B cell (primary cell): ENCODE data around the gene NUDT19. TPM values are rescaled to one million over a fixed set of nuclear protein-coding genes. Genes with fewer than 3 reads are reported as not detected.
"Not testable (repeated sequence)": the region's sequence is repeated elsewhere in the genome, so short reads cannot be mapped to it uniquely, and the experiment has no call there.

Source experiments
- ATAC-seq: fragments of 200-7000 bp; cut with Tn5 transposase; one replicate; pipeline ENCODE4 v1.10.0; 2021; ENCODE audit warnings: low read depth, mild to moderate bottlenecking, moderate number of reproducible peaks, moderate library complexity
- CTCF ChIA-PET: fragments of 350-600 bp; sonication (Branson Sonifier 250); formaldehyde crosslinking; loops from one replicate; lab custom pipeline; 2021; ENCODE audit warnings: antibody characterized with exemption, inconsistent platforms; lab: Charles Lee
- POLR2A ChIA-PET: fragments of 350-600 bp; sonication (Branson Sonifier 250); formaldehyde crosslinking; loops from one replicate; lab custom pipeline; 2021; ENCODE audit warnings: antibody characterized with exemption; lab: Charles Lee
- DNase-seq: peaks from one replicate; pipeline ENCODE4 v3.0.0; 2013
- H2AFZ ChIP-seq: 2 replicates; pipeline ENCODE4 v1.6.1; 2012; ENCODE audit warnings: mild to moderate bottlenecking, low read depth, low read length; ENCODE audit not compliant: insufficient read depth, poor library complexity, severe bottlenecking
- H3K27ac ChIP-seq, 2 donors: 1 replicate in 1 of 2; 2 replicates in 1 of 2; pipeline ENCODE4 v1.5.1; 2012 to 2013; ENCODE audit warnings: low read length in 2 of 2, mild to moderate bottlenecking in 2 of 2, moderate library complexity in 1 of 2
- H3K27me3 ChIP-seq, 4 experiments: fragments of 200-600 bp in 1 of 4; sonication (generic) in 1 of 4; replicated peaks in 1 of 4; 1 replicate in 2 of 4; 2 replicates in 2 of 4; pipeline versions ENCODE4 v1.6.1 to v1.7.0; 2013 to 2016; ENCODE audit warnings: low read length in 3 of 4, mild to moderate bottlenecking in 2 of 4, mixed read lengths in 1 of 4, moderate library complexity in 1 of 4; ENCODE audit not compliant: insufficient read depth in 4 of 4, control insufficient read depth in 3 of 4; ENCODE audit errors: control extremely low read depth in 1 of 4
- H3K36me3 ChIP-seq, 2 experiments: replicated peaks in 1 of 2; 1 replicate in 1 of 2; 2 replicates in 1 of 2; pipeline versions ENCODE4 v1.6.1 to v1.7.1; 2013; ENCODE audit warnings: low read length in 1 of 2; ENCODE audit not compliant: insufficient read depth in 2 of 2, control insufficient read depth in 1 of 2; ENCODE audit errors: control extremely low read depth in 1 of 2, extremely low read depth in 1 of 2
- H3K4me1 ChIP-seq, 2 donors: fragments of 200-600 bp in 1 of 2; sonication (generic) in 1 of 2; 1 replicate in 1 of 2; 2 replicates in 1 of 2; pipeline versions ENCODE4 v1.5.1 to v1.6.1; 2013 to 2017; ENCODE audit warnings: low read length in 2 of 2; ENCODE audit not compliant: control insufficient read depth in 2 of 2, insufficient read depth in 2 of 2
- H3K4me2 ChIP-seq: replicated peaks from 2 replicates; pipeline ENCODE3; 2012; ENCODE audit warnings: mild to moderate bottlenecking, low read depth, low read length; ENCODE audit not compliant: poor library complexity, severe bottlenecking
- H3K4me3 ChIP-seq, 5 experiments: fragments of 200-600 bp in 1 of 5; sonication (generic) in 1 of 5; 1 replicate in 3 of 5; 2 replicates in 2 of 5; pipeline versions ENCODE4 v1.5.1 to v1.7.0; 2011 to 2016; ENCODE audit warnings: low read length in 4 of 5, mild to moderate bottlenecking in 4 of 5, low read depth in 2 of 5, control low read depth in 1 of 5, moderate library complexity in 1 of 5; ENCODE audit not compliant: insufficient read depth in 1 of 5; ENCODE audit errors: control extremely low read depth in 1 of 5, extremely low read depth in 1 of 5
- H3K79me2 ChIP-seq: fragments of 200-600 bp; sonication (generic); one replicate; pipeline ENCODE4 v1.6.0; 2016; ENCODE audit warnings: low read length; ENCODE audit not compliant: control insufficient read depth, insufficient read depth
- H3K9ac ChIP-seq: fragments of 200-600 bp; sonication (generic); 2 replicates; pipeline ENCODE4 v1.6.1; 2017; ENCODE audit warnings: mild to moderate bottlenecking, low read length, moderate library complexity
- H3K9me3 ChIP-seq, 3 donors: one replicate each; pipeline versions ENCODE4 v1.6.1 to v1.7.1; 2013; ENCODE audit warnings: low read length in 2 of 3; ENCODE audit not compliant: control insufficient read depth in 2 of 3, insufficient read depth in 1 of 3; ENCODE audit errors: control extremely low read depth in 1 of 3
- H4K20me1 ChIP-seq: 2 replicates; pipeline ENCODE4 v1.6.0; 2012; ENCODE audit warnings: mild to moderate bottlenecking, low read length; ENCODE audit not compliant: insufficient read depth, control insufficient read depth, poor library complexity, severe bottlenecking
- H3K27ac Mint-ChIP-seq: one replicate; pipeline ENCODE4 v1.8.0; 2021; ENCODE audit warnings: mixed read lengths
- H3K27me3 Mint-ChIP-seq: one replicate; pipeline ENCODE4 v1.8.0; 2021; ENCODE audit warnings: mixed read lengths
- H3K4me1 Mint-ChIP-seq: one replicate; pipeline ENCODE4 v1.8.0; 2021; ENCODE audit warnings: mixed read lengths
- H3K4me3 Mint-ChIP-seq: one replicate; pipeline ENCODE4 v1.8.0; 2021; ENCODE audit warnings: mixed read lengths
- H3K9me3 Mint-ChIP-seq: one replicate; pipeline ENCODE4 v1.8.0; 2022; ENCODE audit warnings: mixed read lengths; ENCODE audit not compliant: insufficient read depth
- EZH2 ChIP-seq: IDR thresholded peaks from 2 replicates; pipeline ENCODE4 v1.6.1; 2012; ENCODE audit warnings: borderline replicate concordance, low read depth, mild to moderate bottlenecking, moderate library complexity, low read length; ENCODE audit not compliant: insufficient read depth, poor library complexity, severe bottlenecking
- WGBS: methylation state at CpG from one replicate; pipeline ENCODE4 v1.1.5; 2013; ENCODE audit warnings: missing lambda C conversion rate; ENCODE audit not compliant: insufficient coverage; 5-methylcytosine and 5-hydroxymethylcytosine counted together
- intact Hi-C: fragments of 100-400 bp; cut with micrococcal nuclease; formaldehyde crosslinking; loops from one replicate; pipeline ENCODE4 v1.10.0; 2022
- polyA plus RNA-seq: library from polyadenylated mRNA; depleted of rRNA; stranded (reverse); fragments of >200 nt; gene quantifications from 2 replicates; pipeline ENCODE4 v1.2.3, GENCODE V29; 2012
- total RNA-seq, 2 donors: library from RNA; stranded (reverse); fragments of 120-200 nt in 1 of 2; gene quantifications; 1 replicate in 1 of 2; 2 replicates in 1 of 2; pipeline versions ENCODE4 v1.2.3 to v1.2.4, GENCODE V29; 2013 to 2022
- TF ChIP-seq, protein P1 (sequence below): fragments of 200-600 bp; IDR thresholded peaks from one replicate; pipeline ENCODE4 v1.8.0; 2022; ENCODE audit warnings: antibody characterized with exemption, mild to moderate bottlenecking

Gene NUDT19
- total and polyA plus RNA-seq, 2 donors (not counting 1 experiment from before 2014, with no cell fraction given) = 3.6 to 7.1 TPM

DNA sequence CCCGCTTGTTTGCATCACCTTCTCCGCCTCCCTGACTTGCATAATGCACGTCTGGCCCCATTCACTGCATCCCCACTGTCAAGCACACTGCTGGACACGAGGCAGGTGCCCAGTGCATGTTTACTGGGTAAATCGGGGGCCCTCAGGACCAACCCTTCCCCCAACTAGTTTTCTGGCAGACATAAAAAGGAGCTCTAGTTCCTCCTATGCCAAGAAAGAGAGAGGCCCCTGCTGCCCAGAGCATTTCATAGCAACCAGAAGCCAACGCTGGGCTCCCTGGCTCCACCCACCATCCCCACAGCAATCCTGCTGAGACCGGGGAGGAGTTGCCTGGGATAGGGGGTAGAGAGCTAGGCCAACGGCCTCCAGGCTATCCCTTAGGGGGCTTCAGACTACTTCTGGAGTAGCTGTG lies 39.9 kb upstream of the NUDT19 start:
- TF ChIP-seq, protein P1, sequence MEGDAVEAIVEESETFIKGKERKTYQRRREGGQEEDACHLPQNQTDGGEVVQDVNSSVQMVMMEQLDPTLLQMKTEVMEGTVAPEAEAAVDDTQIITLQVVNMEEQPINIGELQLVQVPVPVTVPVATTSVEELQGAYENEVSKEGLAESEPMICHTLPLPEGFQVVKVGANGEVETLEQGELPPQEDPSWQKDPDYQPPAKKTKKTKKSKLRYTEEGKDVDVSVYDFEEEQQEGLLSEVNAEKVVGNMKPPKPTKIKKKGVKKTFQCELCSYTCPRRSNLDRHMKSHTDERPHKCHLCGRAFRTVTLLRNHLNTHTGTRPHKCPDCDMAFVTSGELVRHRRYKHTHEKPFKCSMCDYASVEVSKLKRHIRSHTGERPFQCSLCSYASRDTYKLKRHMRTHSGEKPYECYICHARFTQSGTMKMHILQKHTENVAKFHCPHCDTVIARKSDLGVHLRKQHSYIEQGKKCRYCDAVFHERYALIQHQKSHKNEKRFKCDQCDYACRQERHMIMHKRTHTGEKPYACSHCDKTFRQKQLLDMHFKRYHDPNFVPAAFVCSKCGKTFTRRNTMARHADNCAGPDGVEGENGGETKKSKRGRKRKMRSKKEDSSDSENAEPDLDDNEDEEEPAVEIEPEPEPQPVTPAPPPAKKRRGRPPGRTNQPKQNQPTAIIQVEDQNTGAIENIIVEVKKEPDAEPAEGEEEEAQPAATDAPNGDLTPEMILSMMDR = no peak
- no peak for TF ChIP-seq EZH2
- WGBS = 96% methylated on average over 4 of the region's 8 CpGs
- H3K4me1 ChIP-seq = no peaks in the 10 kb centered on the region
- ChIA-PET CTCF (no interaction called here), POLR2A (no interaction called here)
- no peak overlapping the region for H2AFZ ChIP-seq
- no peak overlapping the region for H3K4me3 Mint-ChIP-seq
- no peak overlapping the region for H3K27ac ChIP-seq
- no peak for ATAC-seq
- intact Hi-C loops = no loop called here
- H3K27ac Mint-ChIP-seq = no peak overlapping the region
- peaks cover 9% of the 10 kb centered on the region for H3K79me2 ChIP-seq
- no peak for DNase-seq
- H3K4me2 ChIP-seq = no peak overlapping the region
- no peak overlapping the region for H3K4me3 ChIP-seq
- no peaks in the 10 kb centered on the region for H3K4me1 Mint-ChIP-seq
- no peaks in the 10 kb centered on the region for H3K9me3 Mint-ChIP-seq
- H4K20me1 ChIP-seq = no peaks in the 10 kb centered on the region
- no peaks in the 10 kb centered on the region for H3K27me3 Mint-ChIP-seq
- no peak overlapping the region for H3K9ac ChIP-seq
- H3K27me3 ChIP-seq = no peaks in the 10 kb centered on the region
- H3K36me3 ChIP-seq = peaks cover 4 to 54% of the 10 kb centered on the region in 2 experiments
- H3K9me3 ChIP-seq = no peaks in the 10 kb centered on the region

DNA sequence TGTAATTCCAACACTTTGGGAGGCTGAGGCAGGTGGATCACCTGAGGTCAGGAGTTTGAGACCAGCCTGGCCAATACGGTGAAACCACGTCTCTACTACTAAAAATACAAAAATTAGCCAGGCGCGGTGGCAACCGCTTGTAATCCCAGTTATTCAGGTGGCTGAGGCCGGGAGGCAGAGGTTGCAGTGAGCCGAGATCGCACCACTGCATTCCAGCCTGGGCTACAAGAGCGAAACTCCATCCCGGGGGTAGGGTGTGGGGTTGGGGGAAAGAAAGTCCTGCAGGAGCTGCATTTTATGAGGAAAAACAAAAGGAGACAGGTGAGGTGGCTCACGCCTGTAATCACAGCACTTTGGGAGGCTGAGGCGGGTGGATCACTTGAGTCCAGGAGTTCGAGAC lies 39.3 kb upstream of the NUDT19 start:
- H3K79me2 ChIP-seq, intact Hi-C loops, H3K27me3 Mint-ChIP-seq, H3K27ac Mint-ChIP-seq, H3K4me1 ChIP-seq, H3K9me3 ChIP-seq, H2AFZ ChIP-seq, H3K4me3 Mint-ChIP-seq, H3K4me3 ChIP-seq, DNase-seq, H3K27me3 ChIP-seq, H3K27ac ChIP-seq, H3K9ac ChIP-seq, ATAC-seq, H3K9me3 Mint-ChIP-seq, H4K20me1 ChIP-seq, POLR2A ChIA-PET, H3K4me2 ChIP-seq, CTCF ChIA-PET, H3K4me1 Mint-ChIP-seq: not testable (repeated sequence)
- peaks cover 4 to 55% of the 10 kb centered on the region in 2 experiments for H3K36me3 ChIP-seq
- WGBS = 96% methylated on average over 5 of the region's 13 CpGs
